ENCODE data around the gene EEF2KMT. TPM values are rescaled to one million over a fixed set of nuclear protein-coding genes. Genes with fewer than 3 reads are reported as not detected.

EEF2KMT gene
- total RNA-seq, 4 donors from 2014 or later = 2.7 to 14.0 (median 9.6) TPM

DNA sequence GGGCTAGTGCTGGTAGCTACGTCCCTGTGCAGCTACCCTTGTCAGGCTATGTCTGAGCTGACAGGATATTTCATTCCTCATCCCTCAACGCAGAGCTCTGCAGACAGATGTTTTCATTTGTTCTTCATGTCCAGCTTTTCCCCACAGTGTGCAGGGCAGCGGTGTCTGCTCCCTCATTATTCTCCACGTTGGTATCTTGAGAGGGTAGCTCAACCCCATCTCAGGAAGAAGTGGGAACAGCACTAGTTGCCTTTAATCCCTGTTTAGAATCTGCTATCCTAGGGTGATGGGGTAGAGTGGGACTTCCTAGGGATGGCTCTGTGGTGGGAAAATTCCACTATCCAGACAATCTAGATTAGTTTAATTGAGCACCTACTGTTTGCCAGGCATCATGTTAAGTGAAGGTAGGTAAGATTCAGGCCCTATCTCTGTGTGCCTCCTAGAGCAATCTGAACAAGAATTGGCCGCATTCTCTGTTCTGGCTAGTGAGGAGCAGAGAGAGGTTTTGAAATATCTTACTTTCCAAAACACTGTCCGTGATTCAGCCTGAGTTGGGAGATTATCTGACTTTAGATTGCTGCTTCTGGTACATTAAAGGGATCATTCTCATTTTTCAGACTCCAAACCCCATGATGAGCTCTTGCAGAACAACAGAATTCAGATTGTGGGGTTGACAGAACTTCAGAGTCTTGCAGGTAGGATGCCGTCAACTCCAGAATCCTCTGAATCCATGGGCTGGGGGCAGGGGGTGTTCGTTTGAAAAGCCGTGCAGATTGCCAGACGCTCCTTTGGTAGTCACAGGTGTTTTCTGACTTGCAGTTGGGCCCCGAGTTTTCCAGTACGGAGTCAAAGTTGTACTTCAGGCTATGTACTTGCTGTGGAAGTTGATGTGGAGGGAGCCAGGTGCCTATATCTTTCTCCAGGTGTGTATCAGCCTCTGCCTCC, 25.0 kb downstream of the EEF2KMT start:
- Histone ChIP-seq H3K9me3 (no peaks in the 10 kb centered on the region), H3K4me1 (peaks cover 17% of the 10 kb centered on the region), H3K4me3 (peak overlapping the region; percentile 58), H3K27ac (peak overlapping the region; percentile 71), H3K36me3 (peaks cover 28% of the 10 kb centered on the region), H3K27me3 (no peaks in the 10 kb centered on the region)
- DNase-seq (ENCODE audit: low spot score in 2 of 2) = peak in 1 of 2 donors; percentile 49
- TF ChIP-seq EP300 (IDR thresholded peaks at IDR 0.05) (no peak), POLR2AphosphoS5 (IDR thresholded peaks at IDR 0.05) (no peak), POLR2A (IDR thresholded peaks at IDR 0.05) (no peak)
- TF ChIP-seq, protein P1, sequence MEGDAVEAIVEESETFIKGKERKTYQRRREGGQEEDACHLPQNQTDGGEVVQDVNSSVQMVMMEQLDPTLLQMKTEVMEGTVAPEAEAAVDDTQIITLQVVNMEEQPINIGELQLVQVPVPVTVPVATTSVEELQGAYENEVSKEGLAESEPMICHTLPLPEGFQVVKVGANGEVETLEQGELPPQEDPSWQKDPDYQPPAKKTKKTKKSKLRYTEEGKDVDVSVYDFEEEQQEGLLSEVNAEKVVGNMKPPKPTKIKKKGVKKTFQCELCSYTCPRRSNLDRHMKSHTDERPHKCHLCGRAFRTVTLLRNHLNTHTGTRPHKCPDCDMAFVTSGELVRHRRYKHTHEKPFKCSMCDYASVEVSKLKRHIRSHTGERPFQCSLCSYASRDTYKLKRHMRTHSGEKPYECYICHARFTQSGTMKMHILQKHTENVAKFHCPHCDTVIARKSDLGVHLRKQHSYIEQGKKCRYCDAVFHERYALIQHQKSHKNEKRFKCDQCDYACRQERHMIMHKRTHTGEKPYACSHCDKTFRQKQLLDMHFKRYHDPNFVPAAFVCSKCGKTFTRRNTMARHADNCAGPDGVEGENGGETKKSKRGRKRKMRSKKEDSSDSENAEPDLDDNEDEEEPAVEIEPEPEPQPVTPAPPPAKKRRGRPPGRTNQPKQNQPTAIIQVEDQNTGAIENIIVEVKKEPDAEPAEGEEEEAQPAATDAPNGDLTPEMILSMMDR (IDR thresholded peaks at IDR 0.05) = no peak
- 54% methylated on average over 12 of the region's 12 CpGs for WGBS

DNA sequence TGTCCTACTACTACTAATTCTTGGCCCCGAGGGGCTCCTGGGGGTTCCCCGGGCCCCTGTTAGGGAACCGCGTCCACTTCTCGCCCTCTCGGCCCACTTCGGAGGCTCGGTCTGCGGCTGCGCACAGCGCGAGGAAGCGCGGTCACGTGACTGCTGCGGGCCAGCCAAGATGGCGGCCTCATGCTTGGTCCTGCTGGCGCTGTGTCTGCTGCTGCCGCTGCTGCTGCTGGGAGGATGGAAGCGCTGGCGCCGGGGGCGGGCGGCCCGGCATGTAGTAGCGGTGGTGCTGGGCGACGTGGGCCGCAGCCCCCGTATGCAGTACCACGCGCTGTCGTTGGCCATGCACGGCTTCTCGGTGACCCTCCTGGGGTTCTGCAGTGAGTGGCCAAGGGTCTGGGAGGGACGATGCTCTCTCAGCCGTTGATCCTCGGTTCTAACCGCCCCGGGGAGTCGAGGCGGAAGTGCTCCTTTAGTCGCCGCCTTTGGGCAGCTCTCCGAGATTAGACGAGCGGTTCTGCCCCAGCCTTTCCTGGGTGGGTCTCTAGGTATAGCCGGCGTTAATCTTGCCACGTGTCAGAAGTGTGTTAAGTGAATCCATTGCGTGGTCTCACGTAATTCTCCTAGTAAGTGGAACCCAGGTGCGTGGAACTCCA, 25.8 kb downstream of the EEF2KMT start, which contains the start of gene ALG1:
Gene ALG1 (plus strand): TSS at position 163 of the 653 bp plus-strand sequence. CDS start 7 bp downstream, at position 170.
- DNase-seq (ENCODE audit: low spot score in 2 of 2) = peak; percentile 91 to 92
- Histone ChIP-seq H3K27me3 (no peaks in the 10 kb centered on the region), H3K4me1 (peaks cover 17% of the 10 kb centered on the region), H3K9me3 (no peaks in the 10 kb centered on the region), H3K27ac (peak within 1 kb of the TSS; percentile 71), H3K4me3 (peak within 1 kb of the TSS; percentile 58), H3K36me3 (peaks cover 21% of the 10 kb centered on the region)
- TF ChIP-seq EP300 (IDR thresholded peaks at IDR 0.05) = no peak
- peak; percentile 31 to 91 (median 51) for TF ChIP-seq POLR2AphosphoS5 (IDR thresholded peaks at IDR 0.05)
- TF ChIP-seq, protein P1 (IDR thresholded peaks at IDR 0.05) = no peak
- peak in 1 of 2 donors; percentile 56 for TF ChIP-seq POLR2A (IDR thresholded peaks at IDR 0.05)
- WGBS = 0% methylated on average over 42 of the region's 53 CpGs

DNA sequence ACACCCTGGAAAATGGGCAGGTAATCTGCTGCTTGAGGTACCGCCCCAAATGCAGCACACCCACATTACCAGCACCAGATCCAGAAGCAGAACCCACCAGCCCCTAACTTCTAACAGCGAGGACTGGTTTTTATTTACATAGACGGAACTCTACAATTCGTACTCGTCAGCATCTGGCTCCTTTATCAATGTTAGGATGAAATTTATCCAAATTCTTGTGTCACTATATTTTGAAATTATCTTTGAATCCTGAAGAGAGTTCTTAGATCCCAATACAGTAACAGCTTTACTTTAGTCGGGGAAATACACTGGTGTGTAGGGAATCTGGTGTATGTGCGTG, 26.3 kb downstream of the EEF2KMT start:
- Histone ChIP-seq H3K27me3 (no peaks in the 10 kb centered on the region), H3K36me3 (peaks cover 16% of the 10 kb centered on the region), H3K4me1 (peaks cover 17% of the 10 kb centered on the region), H3K4me3 (peak overlapping the region; percentile 58), H3K27ac (peak overlapping the region; percentile 71), H3K9me3 (no peaks in the 10 kb centered on the region)
- 49% methylated on average over 7 of the region's 7 CpGs for WGBS
- TF ChIP-seq, protein P1 (IDR thresholded peaks at IDR 0.05) = no peak
- TF ChIP-seq POLR2AphosphoS5 (IDR thresholded peaks at IDR 0.05) (no peak), POLR2A (IDR thresholded peaks at IDR 0.05) (no peak), EP300 (IDR thresholded peaks at IDR 0.05) (no peak)
- DNase-seq (ENCODE audit: low spot score in 2 of 2) = peak in 1 of 2 donors; percentile 24

DNA sequence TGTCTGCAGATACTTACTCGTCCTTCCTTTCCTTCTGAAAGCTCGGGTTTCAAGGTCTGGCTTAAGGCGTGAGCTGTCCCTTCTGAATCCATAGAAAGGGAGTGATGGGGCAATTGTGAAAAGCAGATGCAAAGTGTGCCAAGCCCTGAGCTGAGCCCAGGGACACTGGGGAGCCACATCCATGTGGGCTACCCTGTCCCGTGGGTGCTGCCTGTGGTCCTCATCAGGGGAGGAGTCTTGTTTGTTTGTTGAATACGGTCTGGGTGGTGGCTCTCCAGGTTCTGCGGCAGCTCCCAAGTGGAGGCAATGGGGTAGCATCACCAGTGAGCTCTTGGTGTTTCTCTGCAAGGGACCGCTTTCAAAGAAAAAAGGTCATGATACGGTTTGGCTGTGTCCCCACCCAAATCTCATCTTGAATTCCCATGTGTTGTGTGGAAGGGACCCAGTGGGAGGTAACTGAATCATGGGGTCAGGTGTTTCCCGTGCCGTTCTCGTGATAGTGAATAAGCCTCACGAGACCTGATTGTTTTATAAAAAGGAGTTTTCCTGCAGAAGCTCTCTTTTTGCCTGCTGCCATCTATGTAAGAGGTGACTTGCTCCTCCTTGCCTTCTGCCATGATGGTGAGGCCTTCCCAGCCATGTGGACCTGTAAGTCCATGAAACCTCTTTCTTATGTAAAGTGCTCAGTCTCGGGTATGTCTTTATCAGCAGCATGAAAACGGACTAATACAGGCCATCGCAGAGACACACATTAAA, 27.0 kb downstream of the EEF2KMT start:
- DNase-seq (ENCODE audit: low spot score in 2 of 2) = peak in 1 of 2 donors; percentile 48
- TF ChIP-seq EP300 (IDR thresholded peaks at IDR 0.05) = no peak
- TF ChIP-seq, protein P1 (IDR thresholded peaks at IDR 0.05) = no peak
- TF ChIP-seq POLR2A (IDR thresholded peaks at IDR 0.05) = no peak
- no peak for TF ChIP-seq POLR2AphosphoS5 (IDR thresholded peaks at IDR 0.05)
- H3K27me3 ChIP-seq = no peaks in the 10 kb centered on the region
- H3K36me3 ChIP-seq = peaks cover 9% of the 10 kb centered on the region
- H3K9me3 ChIP-seq = no peaks in the 10 kb centered on the region
- no peak overlapping the region for H3K4me3 ChIP-seq
- H3K27ac ChIP-seq = no peak overlapping the region
- 87% methylated on average over 15 of the region's 15 CpGs for WGBS
- peaks cover 17% of the 10 kb centered on the region for H3K4me1 ChIP-seq
